ENCODE data around the gene SLFNL1.

Gene SLFNL1

DNA sequence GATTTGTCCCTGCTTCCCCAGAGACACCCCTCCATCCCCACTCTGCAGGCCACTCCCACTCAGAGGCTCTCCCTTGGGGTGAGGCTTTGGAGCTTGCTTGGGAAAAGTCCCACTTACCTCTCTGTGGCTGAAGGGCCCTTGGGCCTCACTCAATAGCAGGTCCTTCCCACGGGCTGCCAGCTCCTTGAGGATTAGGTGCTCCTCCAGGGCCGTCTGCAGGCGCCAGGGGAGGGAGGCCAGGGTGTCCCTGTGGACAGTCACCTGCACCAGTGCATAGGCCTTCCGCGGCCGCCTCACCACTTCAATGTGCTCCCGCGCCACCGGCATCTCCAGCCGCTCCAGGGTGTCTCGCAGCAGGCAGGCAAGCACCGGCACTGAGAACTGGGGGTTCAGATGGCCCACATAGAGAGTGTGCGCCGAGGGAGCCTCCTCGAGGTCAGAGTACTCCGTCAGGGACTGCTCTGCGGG lies 1.4 kb downstream of the SLFNL1 start:
- no peak for DNase-seq (ENCODE audit: low spot score)

DNA sequence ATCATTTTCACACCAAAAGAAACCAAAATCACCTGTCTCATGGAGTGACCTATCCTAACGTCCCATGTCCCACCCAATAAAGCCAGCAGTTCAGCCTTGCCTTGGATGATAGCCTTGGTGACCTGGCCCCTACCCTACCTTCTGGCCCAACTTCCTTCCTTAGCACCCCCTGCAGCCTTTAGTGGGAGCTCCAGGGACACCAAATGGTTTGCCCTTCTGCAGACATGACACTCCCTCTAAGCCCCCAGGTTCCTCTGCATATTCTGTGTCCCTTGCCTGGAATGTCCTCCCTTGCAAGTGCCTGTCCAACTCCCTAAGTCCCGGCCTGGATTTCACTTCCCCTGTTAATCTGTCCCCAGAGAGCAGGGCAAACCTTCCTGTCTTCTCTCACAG lies 2.2 kb downstream of the SLFNL1 start:
- DNase-seq (ENCODE audit: low spot score), result no peak

DNA sequence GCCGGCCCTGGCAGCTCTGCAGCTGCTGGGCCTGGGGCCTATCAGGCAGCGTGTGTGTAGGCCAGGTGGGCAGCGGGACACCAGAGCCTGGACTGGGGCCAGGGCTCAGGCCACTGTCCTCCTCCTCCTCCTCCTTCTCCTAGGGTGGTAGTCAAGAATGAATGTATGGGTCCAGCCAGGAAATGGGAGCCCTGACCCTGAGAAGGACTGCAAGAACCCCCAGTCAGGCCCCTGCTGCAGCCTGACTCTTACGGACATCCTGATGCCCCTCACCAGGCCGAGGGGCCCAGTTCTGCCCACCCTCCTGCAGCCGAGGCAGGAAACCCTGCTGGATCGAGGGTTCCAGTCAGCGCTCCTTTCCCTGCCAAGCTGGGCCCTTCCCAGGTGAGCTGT lies 3.5 kb downstream of the SLFNL1 start:
- DNase-seq (ENCODE audit: low spot score), result no peak

DNA sequence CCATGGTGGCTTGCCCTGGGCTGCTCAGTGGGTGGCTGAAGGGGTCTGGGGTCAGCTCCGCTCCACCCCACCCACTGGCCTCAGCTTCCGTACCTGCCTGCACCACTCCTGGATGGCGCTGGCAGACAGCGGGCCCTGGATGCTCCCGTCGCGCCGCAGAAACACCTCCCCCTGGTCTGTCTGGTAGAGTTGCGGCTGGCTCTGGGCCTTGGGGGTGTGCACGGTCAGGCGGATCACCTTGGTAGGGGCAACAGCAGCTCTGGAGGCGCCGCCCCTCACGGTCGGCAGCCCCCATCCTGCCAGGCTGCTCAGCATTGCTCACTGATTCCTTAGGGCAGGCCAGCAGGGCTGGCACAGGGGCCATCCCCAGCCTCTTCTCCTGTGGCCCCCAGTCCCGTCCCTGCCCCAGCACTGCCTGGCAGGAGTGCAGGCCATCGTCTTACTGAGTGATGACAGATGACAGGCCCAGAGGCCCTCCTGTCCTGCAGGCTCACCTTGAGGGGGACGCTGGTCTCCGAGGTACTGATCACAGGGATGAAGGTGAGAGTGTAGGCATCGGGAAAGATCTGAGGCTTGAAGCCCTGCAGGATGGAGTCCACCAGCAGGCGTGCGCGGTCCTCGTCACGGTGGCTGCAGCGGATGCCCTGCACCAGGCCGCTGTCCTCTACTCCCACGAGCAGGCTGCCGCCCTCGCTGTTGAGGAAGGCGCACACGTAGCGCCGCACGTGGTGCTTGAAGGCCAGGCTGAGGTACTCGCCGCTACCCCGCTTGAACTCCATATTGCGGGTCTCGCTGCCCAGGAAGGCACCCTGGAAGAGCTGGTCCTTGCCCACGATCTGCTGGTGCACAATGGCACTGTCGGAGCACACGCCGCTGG lies 4.1 kb downstream of the SLFNL1 start:
- no peak for DNase-seq (ENCODE audit: low spot score)

DNA sequence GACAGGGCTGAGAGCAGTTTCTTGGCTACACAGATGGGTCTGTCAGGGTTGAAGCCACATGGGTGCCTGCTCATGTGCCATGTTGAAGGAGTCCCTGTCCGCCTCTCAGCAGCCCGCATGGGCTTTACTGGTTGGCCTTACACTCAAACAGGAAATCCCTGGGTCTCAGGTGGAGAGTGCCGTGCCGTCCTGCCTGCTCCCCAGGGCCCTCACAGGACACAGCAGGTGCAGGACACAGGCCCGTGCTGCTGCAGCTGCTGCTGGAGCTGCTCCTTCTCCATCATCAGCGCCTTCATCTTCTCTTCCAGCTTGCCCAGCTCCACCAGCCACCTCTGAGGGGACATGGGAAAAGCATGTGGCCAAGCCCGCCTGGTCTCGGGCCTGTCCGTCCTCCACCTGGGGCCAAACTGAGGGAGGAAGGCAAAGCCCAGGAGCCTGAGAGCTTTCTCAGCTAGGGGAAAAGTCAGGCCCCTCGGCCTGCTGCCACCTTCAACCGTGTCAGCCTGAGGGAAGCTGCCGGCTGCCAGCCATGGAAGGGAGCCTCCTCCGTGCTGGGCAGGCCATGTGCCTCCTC lies 5.5 kb downstream of the SLFNL1 start:
- DNase-seq (ENCODE audit: low spot score), result no peak

DNA sequence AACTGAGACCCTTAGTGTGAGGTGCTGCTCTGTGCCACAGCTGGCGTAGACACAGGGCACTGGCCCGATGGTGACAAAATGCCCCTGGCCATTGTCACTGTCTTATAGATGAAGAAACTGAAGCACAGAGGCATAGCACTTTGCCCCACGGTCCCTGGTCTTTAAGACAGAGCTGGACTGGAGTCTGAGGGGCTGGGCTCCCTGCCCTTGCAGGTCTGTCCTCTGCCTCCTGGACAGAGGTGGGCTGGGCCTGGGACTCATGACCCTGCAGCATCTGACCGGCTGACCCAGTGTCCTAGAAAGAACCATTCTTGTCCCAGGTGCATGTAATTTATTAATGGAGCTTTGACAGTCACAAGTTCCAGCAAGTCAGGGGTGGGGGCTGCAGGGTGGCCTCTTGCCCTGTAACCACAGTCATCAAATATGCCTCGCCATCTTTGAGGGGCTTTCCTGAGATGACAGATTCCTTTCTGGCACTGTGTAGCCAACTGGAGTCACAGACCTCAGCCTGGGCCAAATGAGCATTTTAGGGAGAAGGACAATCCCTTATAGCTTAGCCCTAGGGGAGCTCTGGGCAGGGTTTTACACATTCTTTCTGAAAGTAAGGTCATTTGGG lies 6.1 kb downstream of the SLFNL1 start:
- DNase-seq (ENCODE audit: low spot score), result no peak

DNA sequence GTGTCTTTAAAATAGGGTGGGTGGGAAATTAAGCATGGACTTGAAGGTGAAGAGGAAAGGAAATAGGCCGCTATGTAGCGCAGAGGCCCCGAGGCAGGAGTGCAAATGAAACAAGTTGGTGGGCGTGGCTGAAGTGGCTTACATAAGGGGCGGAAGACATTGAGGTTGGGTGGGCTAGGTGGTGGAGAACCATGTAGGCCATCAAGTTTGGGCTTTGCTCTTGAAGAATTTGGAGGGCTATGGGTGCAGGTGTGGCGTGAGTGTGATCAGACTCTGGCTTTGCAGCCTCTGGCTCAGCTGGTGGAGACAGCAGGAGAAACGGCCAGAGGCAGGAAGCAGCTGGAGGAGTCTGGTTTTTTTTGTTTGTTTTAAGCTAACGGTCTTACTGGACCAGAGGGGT lies 6.7 kb downstream of the SLFNL1 start:
- no peak for DNase-seq (ENCODE audit: low spot score)

DNA sequence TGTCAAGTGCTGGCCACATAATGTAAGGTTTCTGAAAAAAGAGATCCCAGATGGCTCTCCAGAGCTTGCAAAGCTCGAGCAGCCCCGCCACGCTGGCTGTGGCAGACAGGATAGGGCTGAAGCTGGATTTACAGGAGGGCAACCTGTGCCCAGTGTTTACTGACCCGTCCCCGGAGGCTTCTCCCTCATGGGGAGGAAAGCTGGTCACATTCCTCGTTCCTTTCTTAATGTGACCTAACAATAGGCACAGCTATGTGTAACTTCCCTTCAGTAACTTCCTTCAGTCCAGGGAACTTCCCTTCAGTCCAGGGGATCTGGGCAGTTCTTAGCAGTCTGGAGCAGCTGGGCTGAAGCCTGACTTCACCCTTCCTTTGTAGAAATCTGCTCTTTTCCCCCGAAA lies 7.7 kb downstream of the SLFNL1 start:
- DNase-seq (ENCODE audit: low spot score), result peak; percentile 12

DNA sequence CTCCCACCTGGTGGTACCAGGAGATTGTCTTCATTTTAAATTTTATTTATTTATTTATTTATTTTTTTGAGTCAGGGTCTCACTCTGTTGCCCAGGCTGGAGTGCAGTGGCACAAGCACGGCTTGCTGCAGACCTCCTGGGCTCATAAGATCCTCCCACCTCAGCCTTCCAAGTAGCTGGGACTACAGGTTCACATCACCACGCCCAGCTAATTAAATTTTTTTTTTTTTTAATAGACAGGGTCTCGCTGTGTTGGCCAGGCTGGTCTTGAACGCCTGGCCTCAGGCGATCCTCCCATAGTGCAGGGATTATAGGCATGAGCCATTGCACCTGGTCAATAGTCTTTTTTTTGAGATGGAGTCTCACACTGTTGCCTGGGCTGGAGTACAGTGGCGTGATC lies 8.5 kb downstream of the SLFNL1 start:
- DNase-seq (ENCODE audit: low spot score), result no peak

DNA sequence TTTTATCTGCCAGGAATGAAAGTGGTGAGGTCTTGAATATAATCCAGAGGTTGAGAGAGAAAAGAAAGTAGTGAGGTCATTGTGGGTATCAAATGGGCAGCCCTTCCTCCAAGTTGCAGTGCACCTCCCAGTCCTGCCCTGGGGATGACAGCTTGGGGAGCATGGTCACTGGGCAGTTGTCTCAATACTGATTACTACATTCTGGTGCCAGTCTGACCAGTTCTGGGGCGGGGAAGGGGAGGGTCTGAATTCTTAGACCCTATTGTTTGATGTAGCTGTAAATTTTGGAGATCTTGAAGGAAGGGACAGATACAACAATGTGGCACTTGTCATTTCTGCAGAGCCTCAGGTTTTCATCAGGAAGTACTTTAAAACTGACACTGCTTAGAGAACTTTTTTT lies 11.2 kb downstream of the SLFNL1 start:
- DNase-seq (ENCODE audit: low spot score), result no peak

DNA sequence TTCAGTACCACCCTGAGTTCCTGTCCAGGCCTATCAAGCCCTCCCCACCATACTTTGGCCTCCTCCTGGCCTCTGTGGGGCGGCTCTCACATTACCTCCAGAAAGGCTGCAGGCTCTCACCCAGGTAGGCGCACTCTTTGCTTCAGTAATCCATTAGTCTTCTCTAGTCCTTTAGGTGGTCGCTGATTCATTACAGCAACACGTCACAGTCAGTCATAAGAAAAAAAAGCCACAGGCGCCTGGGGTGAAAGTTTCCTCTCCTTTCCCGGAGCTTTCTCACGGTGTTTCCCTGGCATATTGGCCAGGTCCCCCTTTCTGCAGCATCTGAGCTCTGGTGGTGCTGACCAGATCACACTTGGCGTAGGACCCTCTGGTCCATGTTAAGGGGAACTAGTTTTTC lies 12.1 kb downstream of the SLFNL1 start:
- no peak for DNase-seq (ENCODE audit: low spot score)

DNA sequence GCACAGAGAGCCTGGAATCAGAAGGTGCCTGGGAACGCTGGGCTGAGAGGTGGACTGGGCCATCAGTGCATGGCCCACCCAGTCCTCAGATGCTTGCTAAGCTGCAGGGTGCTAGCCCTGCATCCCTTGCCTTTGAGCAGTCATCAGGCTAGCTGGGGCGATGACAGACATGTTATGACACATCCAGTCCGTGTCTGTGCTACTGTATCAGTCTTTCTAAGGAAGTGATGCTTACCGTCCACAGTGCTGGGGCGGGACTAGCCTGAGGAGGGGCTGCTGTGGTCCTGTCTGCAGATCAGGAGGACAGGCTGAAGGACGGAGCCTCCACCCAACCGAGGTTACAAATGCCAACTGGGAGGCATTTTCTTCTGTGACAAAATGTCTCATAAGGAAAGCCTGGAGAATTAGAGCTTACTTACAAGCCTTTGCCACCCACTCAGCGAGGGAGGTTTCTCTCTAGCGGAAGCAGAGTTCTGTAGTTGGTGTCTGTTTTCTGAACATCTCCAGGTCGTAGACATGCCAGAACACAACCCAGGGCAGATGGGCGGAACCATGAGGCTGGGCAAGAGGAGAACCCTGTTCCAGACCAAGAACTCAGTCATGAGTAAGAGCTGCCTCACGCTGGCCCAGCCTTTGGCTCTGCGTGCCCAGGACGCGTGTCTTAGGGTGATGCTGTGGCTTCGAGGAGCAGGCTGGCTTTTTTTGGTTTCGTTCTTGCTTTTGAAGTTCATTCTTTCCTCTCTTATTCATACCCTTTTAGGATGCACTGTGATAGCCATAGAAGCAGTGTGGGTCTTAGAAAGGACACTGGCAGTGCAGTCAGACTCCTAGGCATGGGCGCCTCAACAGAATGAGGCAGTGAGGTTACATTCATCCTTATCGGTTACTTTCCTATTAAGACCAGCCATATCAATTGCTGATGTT lies 14.3 kb downstream of the SLFNL1 start:
- no peak for DNase-seq (ENCODE audit: low spot score)

DNA sequence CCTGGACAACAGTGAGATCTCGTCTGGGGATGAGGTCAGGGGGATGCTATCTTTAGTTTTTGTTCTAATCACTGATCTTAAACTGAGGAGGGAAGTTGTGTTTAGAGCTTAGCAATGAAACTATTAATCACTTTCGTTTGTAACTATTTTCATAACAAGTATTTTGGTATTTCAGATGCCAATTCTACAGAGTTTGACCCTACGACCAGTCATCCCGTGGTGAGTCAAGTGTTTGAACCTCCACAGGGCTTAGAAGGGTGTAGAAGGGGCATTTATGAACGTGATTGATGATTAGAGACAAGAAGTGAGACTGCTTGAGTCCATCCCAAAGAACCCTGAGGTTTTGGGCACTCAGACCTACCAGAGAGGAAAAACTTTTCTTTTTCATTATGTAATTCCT lies 15.6 kb downstream of the SLFNL1 start:
- no peak for DNase-seq (ENCODE audit: low spot score)

DNA sequence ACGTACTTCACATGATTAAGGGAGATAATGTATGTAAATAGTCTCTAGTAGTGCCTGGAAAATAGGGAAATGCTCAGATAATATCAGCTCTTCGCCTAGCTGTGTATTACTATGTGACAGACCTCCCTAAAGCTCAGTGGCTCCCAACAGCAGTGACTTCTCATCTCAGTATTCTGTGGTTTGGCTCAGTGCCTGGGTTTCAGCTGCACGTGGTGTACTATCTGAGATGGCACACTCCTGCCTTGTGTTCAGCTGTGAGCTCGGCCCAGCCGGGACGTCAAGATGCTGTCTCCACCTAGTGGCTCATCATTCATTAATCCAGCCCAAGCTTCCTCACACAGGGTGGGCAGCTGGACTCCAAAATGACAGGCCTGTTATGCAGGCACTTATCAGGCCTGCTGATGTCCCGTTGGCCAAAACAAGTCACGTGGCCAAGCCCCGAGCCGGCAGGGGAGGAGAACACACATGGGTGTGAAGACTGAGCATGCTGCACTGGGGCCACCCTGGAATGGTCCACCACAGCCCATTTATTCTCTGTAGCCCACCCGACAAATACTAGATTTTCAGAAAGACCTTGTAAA lies 17.8 kb downstream of the SLFNL1 start:
- peak; percentile 95 for DNase-seq (ENCODE audit: low spot score)

DNA sequence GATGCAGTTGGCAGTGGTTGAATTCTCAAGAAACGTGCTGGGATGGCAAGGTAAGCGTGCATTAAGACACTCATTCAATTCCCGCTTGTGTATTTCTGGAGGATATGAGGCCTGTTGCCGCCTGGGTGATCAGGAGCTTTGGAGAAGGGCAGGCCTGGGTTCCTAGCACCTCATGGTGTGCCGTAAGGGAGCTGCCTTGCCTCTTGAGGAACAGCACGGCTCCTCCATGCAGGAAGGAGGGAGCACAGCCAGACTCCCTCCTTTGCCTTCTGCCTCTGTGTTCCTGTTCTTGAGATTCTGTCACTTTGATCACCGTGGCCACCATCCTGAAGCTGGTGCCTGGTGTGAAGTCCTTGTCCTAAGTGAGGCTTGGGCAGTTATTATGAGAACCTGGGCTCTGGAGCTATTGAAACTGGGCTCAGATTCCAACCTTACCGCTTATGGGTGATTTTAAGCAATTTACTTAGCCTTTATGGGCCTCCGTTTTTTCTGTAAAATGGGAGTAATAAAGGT lies 18.3 kb downstream of the SLFNL1 start:
- DNase-seq (ENCODE audit: low spot score), result no peak

DNA sequence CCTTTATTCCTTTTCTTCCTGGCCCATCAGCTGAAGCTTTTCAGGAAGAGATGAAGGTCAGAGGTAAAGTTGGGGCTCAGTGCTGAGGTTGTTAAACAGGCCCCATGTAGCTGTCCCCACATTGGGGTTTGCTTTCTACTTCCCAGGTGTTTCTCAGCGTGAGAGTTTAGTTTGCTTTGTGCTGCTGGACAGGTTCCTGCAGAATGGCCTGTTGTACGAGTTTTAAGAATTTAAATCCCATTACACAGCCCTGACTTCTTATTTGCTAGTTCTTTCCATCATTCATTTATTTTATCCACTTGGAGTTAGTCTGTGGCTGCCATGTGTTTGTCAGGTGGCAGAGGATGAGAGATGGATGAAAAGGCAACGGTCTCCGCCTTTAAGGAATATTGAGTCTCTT lies 22.9 kb downstream of the SLFNL1 start:
- no peak for DNase-seq (ENCODE audit: low spot score)

DNA sequence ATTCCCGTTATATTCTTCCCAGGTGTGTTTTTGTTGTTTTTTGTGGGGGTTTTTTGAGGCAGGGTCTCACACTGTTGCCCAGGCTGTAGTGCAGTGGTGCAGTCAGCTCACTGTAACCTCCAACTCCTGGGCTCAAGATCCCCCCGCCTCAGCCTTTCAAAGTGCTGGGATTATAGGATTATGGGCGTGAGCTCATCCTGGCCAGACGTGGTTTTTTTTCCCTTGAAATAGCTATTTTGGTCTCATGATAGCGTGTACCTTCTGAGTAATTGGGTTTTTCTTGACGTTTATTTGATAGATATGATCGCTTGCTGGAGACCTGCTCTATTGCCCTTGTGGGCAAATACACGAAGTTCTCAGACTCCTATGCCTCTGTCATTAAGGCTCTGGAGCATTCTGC lies 24.4 kb downstream of the SLFNL1 start:
- no peak for DNase-seq (ENCODE audit: low spot score)

DNA sequence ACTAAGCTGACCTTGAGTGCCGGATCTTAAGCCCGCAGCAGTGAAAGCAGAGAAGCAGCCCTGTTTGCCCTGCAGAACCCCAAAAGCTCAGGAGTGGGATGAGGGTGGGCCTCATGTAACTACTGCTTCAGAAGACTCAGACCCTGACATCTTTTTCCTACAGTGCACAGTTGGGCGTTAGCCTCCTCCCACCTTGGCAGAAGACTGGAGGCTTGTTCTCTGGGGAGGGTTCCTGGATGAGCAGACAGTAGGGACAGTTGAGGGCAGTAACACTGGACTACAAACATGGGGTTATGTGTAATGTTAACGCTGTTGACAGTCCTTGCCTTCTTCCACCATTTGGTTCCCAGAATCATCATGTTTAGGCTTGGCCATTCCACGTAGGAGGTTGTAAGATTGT lies 32.5 kb downstream of the SLFNL1 start:
- no peak for DNase-seq (ENCODE audit: low spot score)

DNA sequence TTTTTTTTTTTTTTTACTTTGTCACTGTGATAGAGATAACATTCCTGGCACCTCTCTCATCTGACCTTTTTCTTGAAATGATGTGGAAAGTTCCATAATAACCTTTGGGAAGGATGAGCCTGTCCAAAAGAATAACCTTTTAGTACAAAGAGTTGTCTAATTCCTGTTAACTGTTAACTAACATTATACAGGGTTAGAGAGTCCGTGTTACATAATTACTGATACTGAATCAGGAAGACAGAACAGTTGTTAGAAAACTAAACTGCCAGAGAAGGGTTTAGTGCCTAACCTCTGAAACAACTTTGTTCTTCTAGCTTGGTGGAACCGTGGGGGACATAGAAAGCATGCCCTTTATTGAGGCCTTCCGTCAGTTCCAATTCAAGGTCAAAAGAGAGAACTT lies 33.2 kb downstream of the SLFNL1 start:
- DNase-seq (ENCODE audit: low spot score), result no peak

DNA sequence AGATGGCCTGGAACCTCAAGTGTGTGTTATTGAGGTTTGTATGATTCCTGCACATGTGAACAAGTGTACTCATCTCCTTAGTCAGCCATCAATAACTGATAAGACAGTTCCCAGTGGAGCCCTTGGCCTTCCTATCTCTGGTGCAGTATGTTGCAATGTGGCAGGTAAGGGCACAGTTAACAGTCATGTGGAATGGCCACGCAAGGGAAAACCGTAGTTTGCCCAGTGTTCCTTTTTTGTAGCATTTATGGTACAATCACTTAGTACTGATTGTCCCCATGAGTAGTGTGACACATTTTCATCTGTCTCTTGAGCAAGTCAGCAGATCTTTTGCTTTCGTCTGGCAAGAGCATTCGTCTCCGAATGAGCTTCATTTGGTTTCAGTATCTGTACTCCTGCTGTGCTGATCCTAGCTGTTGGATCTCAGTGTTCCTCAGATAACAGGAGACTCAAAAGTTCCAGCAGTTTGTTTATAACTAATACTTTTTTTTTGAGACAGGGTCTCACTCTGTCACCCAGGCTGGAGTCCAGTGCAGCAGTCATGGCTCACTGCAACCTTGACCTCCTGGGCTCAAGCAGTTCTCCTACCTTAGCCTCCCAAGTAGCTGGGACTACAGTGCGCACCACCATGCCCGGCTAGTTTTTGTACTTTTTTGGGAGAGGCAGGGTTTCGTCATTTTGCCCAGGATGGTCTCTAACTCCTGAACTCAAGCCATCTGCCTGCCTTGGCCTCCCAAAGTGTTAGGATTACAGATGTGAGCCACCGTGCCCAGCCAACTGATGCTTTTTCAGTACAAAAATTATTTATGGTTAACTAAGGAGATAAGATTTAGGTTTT lies 33.9 kb downstream of the SLFNL1 start:
- no peak for DNase-seq (ENCODE audit: low spot score)

DNA sequence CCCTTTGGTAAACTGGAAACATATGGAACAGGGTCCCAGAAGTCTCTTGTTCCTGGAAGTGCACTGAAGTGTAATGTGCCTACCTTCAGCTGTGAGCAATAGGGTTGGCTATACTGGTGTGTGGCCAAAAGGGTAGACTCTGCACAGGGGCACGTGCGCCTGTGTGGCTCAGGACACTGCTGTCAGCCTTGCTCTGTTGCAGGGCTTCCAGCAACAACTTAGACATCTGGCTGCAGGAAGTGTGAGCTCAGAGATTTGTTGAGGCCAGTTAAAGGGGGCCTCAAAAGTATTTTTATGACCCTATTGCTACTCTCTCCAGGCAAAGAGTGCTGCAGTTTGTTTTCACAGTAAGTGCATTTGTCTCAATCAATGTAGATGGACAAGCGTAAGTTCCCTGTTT lies 34.6 kb downstream of the SLFNL1 start:
- no peak for DNase-seq (ENCODE audit: low spot score)
